ENCODE data around the gene CDC42.
"Not testable (repeated sequence)": the region's sequence is repeated elsewhere in the genome, so short reads cannot be mapped to it uniquely, and the experiment has no call there.

The CDC42 gene

DNA sequence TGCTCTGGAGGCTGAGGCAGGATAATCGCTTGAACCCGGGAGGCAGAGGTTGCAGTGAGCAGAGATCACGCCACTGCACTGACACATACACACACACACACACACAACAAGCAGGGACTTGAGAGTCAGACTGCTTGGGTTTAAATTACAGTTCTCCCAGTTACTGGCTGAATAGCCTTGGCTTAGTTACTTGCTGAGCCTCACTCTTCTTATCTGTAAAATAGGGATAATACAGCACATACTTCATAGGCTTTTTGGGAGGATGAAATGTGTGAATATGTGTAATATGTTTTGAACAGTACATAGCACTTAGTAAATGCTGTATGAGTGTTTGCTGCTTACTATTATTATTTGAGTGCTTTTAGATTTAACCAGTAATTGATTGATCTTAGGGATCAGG, 23.8 kb downstream of the CDC42 start:
- no peak for DNase-seq

- peak; percentile 38 for DNase-seq
Observed at GRCh38 chr1:22077728-22078127, 25.2 kb downstream of the CDC42 start.

DNA sequence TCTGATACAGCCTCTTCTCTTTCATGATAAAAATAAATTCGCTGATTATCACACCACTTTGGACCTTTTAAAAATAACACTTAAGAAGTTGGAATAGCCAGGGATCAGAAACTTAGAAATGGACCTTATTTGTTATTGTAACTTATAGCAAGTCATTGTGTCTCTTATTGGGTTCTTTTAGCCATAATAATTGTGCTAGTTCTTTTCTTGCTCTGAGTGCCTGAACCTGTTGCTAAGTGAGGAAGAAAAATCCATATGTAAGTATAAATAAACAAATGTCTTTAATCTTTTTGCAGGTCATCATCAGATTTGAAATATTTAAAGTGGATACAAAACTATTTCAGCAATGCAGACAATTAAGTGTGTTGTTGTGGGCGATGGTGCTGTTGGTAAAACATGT, 25.6 kb downstream of the CDC42 start:
- DNase-seq: no peak

DNA sequence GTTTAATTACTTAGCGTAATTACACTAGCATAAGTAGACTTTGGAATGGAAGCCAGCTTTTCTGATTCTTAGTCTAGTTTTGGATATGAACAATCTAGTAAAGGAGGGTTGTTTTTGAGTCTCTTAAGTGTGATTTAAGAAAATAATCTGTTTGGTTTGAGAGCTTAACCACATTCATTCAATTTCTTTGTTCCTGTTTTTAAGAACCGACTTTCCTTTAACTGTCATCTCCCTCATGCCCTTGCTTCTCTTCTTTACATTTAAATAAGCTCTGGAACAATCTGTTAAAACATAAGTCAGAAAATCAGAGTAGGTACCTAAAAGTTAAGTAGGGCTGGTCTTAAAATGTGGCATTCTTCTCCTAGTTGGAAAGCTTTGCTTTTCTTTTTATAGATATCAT, 27.7 kb downstream of the CDC42 start:
- no peak for DNase-seq

DNA sequence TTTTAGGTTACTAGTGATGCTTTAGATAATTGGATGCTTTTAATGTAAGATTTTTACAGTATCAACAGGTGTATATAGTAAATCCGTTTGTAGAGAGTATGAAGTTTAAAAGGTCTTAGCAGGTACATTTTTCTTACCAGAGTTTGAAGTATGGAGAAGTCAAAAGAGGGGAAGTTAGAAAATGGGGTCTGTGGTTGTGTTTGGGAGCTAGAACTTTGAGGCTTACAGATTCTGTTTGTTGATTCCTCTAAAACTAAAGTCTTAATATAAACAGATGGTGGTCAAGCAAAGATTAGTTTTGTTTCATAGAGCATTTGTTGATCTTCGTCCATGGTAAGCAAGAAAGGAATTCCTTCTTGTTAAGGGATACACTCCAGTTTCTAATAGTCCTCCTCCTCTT, 35.8 kb downstream of the CDC42 start:
- DNase-seq: no peak

DNA sequence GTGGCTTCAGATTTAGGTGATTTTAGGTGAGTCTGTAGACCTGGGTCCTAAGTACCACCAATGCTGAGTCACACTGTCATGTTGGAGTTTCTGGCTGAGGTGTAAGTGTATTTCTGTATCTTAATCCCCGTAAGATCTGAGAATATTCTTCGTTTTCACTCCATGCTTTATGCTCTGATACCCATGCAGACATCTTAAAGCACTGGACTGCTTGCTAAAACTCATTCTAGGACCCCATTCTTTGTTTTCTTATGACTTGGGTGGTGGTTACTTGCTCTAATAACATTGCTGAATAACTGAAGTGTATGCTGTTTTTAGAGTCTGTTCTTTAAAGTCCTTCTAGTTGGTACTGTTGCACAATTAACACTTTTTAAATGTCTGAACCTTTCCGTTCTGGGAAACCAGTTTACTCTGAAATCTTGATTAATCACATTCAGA, 36.6 kb downstream of the CDC42 start:
- no peak for DNase-seq

DNA sequence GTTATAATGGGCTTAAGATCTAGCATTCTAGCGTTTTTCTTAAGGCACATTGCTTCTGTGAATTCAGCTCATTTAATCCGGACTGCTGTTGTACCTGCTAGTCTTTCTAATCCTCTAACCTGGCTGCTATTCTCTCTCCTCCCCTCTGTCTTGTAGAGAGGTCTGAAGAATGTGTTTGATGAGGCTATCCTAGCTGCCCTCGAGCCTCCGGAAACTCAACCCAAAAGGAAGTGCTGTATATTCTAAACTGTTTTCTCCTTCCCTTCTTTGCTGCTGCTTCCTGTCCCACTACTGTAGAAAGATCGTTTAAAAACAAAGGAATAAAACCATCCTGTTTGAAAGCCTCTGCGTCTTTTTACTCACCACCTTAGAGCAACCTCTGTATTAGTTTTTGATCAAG, 37.3 kb downstream of the CDC42 start:
- DNase-seq: no peak

GRCh38 chr1:22090867-22091266, 38.4 kb downstream of the CDC42 start:
- DNase-seq: no peak

DNA sequence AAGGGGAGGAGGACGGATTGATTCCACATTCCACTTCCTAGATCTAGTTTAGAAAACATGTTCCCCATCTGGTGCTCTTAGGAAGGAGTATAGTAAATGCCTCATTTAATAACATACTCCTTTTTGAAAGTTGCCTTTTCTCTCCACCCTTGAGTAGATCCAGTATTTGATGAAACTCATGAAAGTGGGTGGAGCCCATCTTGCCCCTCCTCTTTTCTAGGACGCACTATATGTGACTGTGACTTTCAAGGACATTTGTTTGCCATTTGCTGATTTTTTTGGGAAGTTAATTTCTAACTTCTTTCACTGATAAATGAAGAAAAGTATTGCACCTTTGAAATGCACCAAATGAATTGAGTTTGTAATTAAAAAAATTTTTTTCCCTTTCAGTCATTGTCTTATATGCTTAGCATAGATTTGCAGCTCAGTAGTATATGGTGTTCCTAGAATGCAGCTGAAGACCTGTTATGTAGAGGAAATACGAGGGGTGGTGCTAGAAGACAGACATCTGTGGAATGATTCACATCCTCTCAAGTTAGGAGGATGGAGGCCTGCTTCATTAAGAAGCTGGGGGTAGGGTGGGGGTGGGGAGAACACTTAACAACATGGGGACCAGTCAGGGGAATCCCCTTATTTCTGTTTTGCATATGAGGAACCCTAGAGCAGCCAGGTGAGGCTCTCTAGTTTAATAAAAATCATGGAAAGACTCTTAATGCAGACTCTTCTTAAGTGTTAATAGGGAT, 39.7 kb downstream of the CDC42 start:
- not testable (repeated sequence) for DNase-seq

GRCh38 chr1:22093513-22093912, 41.0 kb downstream of the CDC42 start:
- no peak for DNase-seq

GRCh38 chr1:22096036-22096435, 43.5 kb downstream of the CDC42 start:
- no peak for DNase-seq

GRCh38 chr1:22096463-22096862, 44.0 kb downstream of the CDC42 start:
- no peak for DNase-seq

- DNase-seq: no peak
Observed at GRCh38 chr1:22098752-22099151, 46.2 kb downstream of the CDC42 start.

GRCh38 chr1:22100168-22100567, 47.7 kb downstream of the CDC42 start:
- DNase-seq: no peak

DNA sequence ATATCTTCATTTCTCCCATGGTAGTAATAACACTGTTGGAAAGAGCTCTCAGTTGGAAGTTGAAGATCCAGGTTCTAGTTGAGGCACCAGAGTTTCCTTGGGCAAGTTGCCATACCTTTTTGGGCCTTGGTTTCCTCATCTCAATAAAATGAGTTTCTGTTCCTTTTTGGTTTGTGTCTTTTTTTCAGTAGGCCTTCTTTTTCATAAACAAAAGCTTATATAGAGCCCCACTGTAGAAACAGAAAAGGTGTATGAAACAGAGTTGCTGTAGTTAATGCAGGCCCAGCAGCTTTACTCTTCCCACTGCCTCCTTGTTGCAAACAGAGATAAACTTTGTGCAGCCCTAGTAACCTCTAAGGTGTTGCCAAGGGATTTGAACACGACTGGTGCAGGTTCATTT, 48.7 kb downstream of the CDC42 start:
- no peak for DNase-seq

DNA sequence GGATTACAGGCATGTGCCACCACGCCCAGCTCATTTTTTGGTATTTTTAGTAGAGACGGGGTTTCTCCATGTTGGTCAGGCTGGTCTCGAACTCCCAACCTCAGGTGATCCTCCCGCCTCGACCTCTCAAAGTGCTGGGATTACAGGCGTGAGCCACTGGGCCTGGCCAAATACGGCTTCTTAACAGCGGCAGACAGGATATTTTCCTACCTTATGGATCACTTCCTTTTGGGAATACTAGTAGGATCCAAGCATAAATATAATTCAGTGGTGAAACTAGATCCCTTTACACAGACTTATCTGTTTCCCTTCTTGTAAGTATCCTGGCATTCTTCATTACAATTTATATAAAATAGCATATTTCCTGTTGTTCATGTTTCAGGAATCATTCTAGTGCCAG, 49.5 kb downstream of the CDC42 start:
- DNase-seq: no peak

DNA sequence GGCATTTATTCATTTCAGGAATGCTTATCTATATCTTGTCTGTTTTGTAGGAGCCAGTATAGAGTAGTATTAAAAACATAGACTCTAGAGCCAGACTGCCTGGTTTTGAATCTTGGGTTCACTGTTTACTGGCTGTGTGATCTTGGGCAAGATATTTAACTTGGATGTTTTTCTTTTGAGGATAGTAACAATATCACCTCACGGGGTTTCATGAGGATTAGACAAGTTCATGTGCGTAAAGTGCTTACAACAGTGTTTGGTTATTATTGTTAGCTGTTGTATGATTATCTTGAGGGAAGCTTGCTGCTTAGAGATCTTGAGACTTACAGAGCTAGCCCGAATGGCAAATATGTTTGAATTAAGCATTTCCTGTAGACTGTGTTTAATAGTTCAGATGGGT, 50.2 kb downstream of the CDC42 start:
- no peak for DNase-seq

GRCh38 chr1:22104094-22104493, 51.6 kb downstream of the CDC42 start:
- no peak for DNase-seq

DNA sequence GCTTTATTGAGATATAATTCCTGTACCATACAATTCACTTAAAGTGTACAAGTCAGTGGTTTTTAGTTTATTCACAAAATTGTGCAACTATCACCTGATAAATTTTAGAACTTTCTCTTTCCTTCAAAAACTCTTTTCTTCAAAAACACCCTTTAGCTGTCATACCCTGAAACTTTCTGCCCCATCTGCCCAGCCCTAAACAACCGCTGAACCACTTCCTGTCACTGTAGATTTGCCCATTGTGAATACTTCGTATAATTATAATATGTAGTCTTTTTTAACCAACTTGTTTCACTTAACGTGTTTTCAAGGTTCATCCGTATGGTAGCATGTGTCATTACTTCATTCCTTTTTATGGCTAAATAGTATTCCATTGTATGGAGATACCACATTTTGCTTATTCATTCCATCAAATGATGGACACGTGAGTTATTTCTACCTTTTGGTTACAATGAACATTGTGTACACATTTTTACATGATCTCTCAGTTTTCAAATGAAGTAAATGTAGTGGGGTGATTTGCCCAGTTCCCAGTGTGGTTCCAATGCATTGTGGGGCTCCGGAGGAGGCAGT, 52.4 kb downstream of the CDC42 start:
- DNase-seq: no peak

DNA sequence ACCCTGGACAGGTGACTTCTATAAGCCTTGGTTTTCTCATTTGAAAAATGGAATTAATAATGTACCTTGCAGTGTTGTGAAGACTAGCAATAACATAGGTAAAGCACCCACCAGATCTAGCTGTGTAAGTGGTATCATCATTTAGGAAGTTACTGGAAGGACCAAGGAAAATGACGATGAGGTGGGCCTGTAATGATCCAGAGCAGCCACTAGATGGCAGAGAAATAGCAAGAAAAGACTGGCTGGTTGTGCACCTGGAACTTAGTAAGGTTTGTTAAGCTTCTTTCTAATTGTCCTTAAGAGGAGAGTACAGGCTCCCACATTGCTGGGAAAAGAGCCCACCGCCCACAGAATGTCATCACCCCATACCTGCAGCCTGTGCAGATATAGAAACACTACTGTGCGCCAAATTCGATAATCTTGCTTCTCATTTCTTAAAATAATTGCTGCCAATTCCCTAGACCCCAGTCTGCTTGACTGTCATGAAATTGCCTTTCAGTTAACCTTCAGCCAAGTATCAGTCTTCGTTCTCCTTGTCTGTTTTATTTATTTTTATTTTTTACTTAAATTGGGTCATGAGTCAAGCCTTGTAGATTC, 53.2 kb downstream of the CDC42 start:
- DNase-seq: peak; percentile 38

DNA sequence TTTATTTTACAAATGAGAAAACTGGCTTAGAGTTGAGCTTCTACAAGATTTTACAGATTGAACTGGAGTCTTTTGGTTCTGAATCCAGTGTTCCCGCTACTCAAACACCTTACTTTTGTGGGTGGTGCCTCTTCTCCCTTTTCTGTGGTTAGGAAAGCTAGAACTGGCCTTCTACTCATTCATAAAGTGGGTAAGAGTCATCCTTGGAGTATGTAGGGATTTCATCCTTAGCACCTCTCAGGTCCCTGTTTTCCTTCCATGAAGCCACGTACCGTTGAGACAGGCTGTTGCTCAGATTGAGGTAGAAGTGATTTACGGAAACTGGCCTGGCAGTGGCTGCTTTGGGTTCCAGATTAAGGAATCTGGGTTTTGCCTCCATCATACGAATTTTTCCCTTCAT, 54.6 kb downstream of the CDC42 start:
- no peak for DNase-seq

GRCh38 chr1:22108339-22109105, 56.0 kb downstream of the CDC42 start:
- no peak for DNase-seq

- DNase-seq: no peak
Observed at GRCh38 chr1:22110016-22110415, 57.5 kb downstream of the CDC42 start.

DNA sequence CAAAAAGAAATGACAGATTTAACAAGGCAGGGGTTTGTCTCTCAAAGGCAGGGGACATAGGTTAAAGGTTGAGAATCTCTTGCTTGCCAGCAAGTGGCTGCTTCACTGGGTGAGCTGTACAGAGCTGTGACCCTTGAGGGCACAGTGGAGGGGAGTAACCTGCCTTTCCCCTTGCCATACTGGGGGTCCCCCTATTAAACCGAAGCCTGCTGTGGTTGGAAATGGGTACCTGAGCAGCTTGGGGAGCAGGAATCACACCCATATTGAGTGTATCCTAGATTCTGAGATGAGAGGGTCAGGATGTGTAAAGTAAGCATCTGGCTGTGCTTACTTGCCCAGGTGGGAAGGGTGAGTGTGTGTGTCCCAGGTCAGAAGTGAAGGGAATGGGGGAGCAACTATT, 58.6 kb downstream of the CDC42 start:
- DNase-seq: no peak
